Muscle of leg (tissue), 11 donors: Measurements from ENCODE around the gene RNASEH2A. TPM values are rescaled to one million over a fixed set of nuclear protein-coding genes. Genes with fewer than 3 reads are reported as not detected.
"Not testable (repeated sequence)": the region's sequence is repeated elsewhere in the genome, so short reads cannot be mapped to it uniquely, and the experiment has no call there.

Experiments
- DNase-seq: peaks from one replicate; pipeline ENCODE4 v3.0.0; 2013
- H3K27ac ChIP-seq: one replicate; pipeline ENCODE4 v1.5.1; 2013; ENCODE audit warnings: mild to moderate bottlenecking, low read length, control low read depth
- H3K27me3 ChIP-seq: one replicate; pipeline ENCODE4 v1.6.1; 2013; ENCODE audit warnings: low read length; ENCODE audit not compliant: control insufficient read depth, insufficient read depth
- H3K36me3 ChIP-seq: one replicate; pipeline ENCODE4 v1.6.1; 2013; ENCODE audit warnings: low read length; ENCODE audit not compliant: control insufficient read depth, insufficient read depth
- H3K4me1 ChIP-seq: one replicate; pipeline ENCODE4 v1.6.1; 2013; ENCODE audit warnings: low read length; ENCODE audit not compliant: control insufficient read depth, insufficient read depth
- H3K4me3 ChIP-seq: one replicate; pipeline ENCODE4 v1.5.1; 2013; ENCODE audit warnings: low read length, control low read depth
- H3K9me3 ChIP-seq: replicated peaks from 2 replicates; pipeline ENCODE4 v1.6.1; 2013; ENCODE audit warnings: low read depth, low read length; ENCODE audit not compliant: control insufficient read depth
- WGBS: methylation state at CpG from one replicate; pipeline ENCODE4 v1.1.5; 2013; ENCODE audit warnings: missing lambda C conversion rate; ENCODE audit not compliant: insufficient coverage; 5-methylcytosine and 5-hydroxymethylcytosine counted together
- polyA plus RNA-seq, 8 donors: library from polyadenylated mRNA; unstranded; fragments of 120-200 nt; gene quantifications; one replicate each; pipeline versions ENCODE4 v1.2.1 to v1.2.3, GENCODE V29; 2013; ENCODE audit warnings: inconsistent platforms in 1 of 8, low replicate concordance in 1 of 8; ENCODE audit not compliant: insufficient read length in 8 of 8, insufficient read depth in 1 of 8
- total RNA-seq: library from RNA; stranded (reverse); fragments of 120-200 nt; gene quantifications from one replicate; pipeline ENCODE4 v1.2.4, GENCODE V29; 2013

RNASEH2A gene
- total and polyA plus RNA-seq, 9 donors = 12.6 to 31.5 (median 22.8) TPM

DNA sequence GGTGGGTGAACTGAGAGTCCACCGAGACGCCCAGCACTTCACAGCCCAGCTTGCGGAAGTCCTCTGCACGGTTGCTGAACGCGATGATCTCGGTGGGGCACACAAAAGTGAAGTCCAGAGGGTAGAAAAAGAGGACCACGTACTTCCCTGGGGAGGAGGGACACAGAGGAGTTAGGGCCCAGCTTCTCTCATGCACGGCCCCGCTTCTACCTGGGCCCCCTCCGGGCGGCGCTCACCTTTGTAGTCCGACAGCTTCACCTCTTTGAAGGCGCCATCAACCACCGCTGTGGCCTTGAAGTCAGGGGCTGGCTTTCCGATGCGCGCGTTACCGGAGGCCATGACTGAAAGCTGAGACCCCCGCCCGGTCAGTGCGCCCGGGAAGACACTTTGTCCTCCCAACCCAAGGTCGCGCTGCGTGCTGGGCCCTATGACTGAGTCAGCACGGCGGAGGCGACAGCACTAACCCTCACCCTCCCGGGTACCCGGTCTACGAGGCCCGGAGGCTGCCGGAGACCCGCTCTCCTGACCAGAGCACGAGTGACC lies 5.4 kb upstream of the RNASEH2A start:
- Histone ChIP-seq H3K4me3 (peak overlapping the region; percentile 96), H3K9me3 (no peaks in the 10 kb centered on the region), H3K36me3 (peaks cover 21% of the 10 kb centered on the region), H3K27me3 (peaks cover 5% of the 10 kb centered on the region), H3K27ac (peak overlapping the region; percentile 79), H3K4me1 (peaks cover 28% of the 10 kb centered on the region)
- peak; percentile 30 for DNase-seq
- WGBS = 4% methylated on average over 33 of the region's 38 CpGs

DNA sequence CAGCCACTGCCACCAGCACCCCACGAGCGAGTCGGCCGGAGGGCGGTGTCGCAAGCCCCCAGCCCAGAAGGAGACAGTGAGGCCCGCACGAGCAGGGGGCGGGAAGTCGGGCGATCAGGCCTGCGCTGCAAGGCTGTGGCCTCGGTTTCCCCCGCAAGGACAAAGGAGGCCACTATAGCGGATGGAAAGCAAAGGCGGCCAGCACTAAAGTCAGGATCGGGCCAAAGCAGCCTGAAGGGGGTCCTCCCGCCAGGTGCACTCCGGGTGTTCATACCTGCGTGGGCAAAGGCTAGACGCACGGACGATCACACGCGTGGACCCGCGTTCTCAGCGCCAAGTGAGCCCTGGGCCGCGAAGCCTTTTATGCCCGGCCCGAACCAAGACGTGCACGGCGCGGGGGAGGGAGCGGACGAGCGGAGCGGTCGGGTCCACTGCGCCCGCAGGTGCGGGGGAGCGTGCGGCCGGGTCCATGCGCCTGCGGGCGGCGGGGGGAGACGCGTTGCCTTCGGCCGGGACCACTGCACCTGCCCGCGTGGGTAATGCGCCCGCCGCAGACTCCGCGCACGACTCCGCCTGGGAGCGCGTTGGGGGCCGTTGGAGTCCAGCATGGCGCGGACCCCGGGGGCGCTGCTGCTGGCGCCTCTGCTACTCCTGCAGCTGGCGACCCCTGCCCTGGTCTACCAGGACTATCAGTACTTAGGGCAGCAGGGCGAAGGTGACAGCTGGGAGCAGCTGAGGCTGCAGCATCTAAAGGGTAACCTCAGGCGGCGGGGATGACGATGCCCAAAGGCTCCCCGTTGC lies 4.7 kb upstream of the RNASEH2A start, which contains the start of the genes PRDX2 and THSD8:
TSS of gene PRDX2 (minus strand) at position 335 of the 801 bp plus-strand sequence. CDS start 539 bp downstream, outside the sequence.
TSS of gene THSD8 (plus strand) at position 604 of the 801 bp plus-strand sequence. CDS start at position 607, 3 bp downstream.
- WGBS = under 1% methylated on average over 78 of the region's 78 CpGs
- Histone ChIP-seq H3K27me3 (peaks cover 5% of the 10 kb centered on the region), H3K9me3 (no peaks in the 10 kb centered on the region), H3K4me3 (peak within 1 kb of the TSS; percentile 96), H3K27ac (peak within 1 kb of the TSS; percentile 79), H3K36me3 (peaks cover 21% of the 10 kb centered on the region), H3K4me1 (peaks cover 28% of the 10 kb centered on the region)
- DNase-seq = peak; percentile 89

DNA sequence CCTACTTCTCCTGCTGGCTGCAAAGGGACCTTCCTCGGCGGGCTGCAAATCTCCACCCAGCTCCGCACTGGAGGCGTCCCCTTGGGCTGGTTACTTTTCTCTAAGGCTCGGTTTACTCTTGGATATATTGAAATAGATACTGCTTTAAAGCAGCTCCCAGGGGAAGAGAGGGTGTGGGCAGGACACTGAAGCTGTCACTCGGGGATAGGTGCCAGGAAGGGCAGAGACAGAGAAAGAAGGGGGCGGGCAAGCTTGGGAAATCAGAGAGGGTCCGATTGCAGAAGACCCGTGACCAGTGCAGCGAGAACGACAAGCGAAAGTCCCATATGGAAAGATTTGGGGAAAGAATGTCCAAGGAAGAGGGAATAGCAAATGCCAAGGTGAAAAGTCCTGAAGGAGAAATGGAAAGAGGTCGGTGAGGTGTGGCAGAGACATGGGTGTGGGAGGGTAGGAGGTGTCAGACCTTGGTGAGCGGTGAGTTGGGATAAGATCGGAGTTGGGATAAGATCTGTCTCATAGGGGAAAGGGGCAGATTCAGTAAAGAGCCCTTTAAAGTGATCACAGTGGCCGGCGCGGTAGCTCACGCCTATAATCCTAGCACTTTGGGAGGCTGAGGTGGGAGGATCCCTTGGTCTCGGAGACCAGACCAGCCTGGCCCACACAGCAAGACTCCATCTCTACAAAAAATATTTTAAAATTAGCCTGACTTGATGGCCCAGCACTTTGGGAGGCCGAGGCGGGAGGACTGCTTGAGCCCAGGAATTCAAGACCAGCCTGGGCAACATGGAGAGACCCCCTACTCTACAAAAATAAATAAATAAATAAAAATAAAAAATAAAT lies 3.9 kb upstream of the RNASEH2A start:
- Histone ChIP-seq H3K9me3 (no peaks in the 10 kb centered on the region), H3K4me1 (peaks cover 35% of the 10 kb centered on the region), H3K27me3 (peaks cover 5% of the 10 kb centered on the region), H3K36me3 (peaks cover 19% of the 10 kb centered on the region), H3K27ac (no peak overlapping the region), H3K4me3 (peak overlapping the region; percentile 96)
- peak; percentile 42 for DNase-seq
- 15% methylated on average over 11 of the region's 22 CpGs for WGBS

DNA sequence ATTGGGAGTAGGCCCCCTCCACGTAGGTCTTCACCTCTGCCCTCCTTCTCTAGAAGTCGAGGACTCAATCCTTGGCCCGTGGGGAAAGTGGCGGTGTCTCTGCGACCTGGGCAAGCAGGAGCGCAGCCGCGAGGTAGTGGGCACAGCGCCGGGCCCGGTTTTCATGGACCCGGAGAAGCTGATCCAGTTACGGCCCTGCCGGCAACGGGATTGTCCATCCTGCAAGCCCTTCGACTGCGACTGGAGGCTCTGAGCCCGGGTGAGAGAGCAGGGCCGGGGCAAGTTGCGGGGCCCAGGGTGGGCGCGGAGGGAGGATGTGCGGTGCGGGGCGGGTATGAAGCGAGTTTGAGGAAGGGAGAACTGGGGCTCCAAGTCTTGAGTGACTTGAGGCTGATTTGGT lies 2.3 kb upstream of the RNASEH2A start:
- H3K4me1 ChIP-seq = peaks cover 35% of the 10 kb centered on the region

DNA sequence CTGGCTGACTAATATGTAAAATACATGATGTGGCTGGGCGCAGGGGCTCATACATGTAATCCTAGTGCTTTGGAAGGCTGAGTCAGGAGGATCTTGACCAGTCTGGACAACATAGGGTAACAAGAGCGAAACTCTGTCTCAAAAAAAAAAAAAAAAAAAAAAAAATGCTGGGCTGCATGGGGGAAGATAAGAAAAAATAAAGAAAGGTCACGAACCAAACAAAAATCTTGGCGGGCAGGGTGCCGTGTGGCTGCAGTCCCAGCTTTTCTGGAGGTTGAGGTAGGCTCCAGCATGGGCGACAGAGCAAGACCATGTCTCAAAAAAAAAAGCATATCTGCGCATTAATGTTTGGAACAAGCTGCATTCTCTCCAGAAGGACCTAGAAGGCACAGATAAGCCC lies 8.7 kb downstream of the RNASEH2A start:
- no peak for DNase-seq
- peaks cover 30% of the 10 kb centered on the region for H3K36me3 ChIP-seq
- H3K27me3 ChIP-seq = no peaks in the 10 kb centered on the region
- H3K4me1 ChIP-seq = no peaks in the 10 kb centered on the region
- 97% methylated on average over 6 of the region's 7 CpGs for WGBS
- no peak overlapping the region for H3K4me3 ChIP-seq
- H3K9me3 ChIP-seq = no peaks in the 10 kb centered on the region
- no peak overlapping the region for H3K27ac ChIP-seq

More for the DNA sequence above, 2.3 kb upstream of the RNASEH2A start:
- Histone ChIP-seq H3K27ac (no peak overlapping the region), H3K9me3 (no peaks in the 10 kb centered on the region), H3K4me3 (no peak overlapping the region), H3K36me3 (peaks cover 20% of the 10 kb centered on the region), H3K27me3 (peaks cover 5% of the 10 kb centered on the region)
- no peak for DNase-seq
- WGBS = 92% methylated on average over 22 of the region's 26 CpGs

DNA sequence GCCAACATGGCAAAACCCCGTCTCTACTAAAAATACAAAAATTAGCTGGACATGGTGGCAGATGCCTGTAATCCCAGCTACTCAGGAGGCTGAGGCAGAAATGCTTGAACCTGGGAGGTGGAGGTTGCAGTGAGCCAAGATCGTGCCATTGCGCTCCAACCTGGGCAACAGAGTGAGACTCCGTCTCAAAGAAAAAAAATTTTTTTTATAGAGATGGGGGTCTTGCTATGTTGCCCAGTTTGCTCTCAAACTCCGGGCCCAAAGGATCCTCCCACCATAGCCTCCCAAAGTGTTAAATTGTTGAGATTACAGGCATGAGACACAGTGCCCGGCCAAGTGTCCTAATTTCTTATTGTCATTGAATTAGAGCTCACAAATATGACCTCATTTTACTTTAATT lies 10.8 kb downstream of the RNASEH2A start:
- not testable (repeated sequence) for H3K9me3 ChIP-seq, H3K27ac ChIP-seq, H3K27me3 ChIP-seq, DNase-seq, H3K4me1 ChIP-seq, H3K4me3 ChIP-seq
- H3K36me3 ChIP-seq = peaks cover 14% of the 10 kb centered on the region
- WGBS = no CpG with 5 or more reads among the region's 6 CpGs

DNA sequence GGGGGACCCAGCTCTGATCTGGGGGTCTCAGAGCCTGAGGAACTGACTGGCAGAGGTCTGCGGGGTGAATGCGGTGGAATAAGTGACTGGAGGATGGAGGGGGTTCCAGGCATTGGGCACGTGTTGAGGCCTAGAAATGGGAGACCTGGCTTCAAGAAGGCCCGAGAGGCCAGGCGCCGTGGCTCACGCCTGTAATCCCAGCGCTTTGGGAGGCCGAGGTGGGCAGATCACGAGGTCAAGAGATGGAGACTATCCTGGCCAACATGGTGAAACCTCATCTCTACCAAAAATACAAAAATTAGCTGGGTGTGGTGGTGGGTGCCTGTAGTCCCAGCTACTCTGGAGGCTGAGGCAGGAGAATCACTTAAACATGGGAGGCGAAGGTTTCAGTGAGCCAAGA lies 11.4 kb downstream of the RNASEH2A start:
- 91% methylated on average over 5 of the region's 11 CpGs for WGBS
- DNase-seq, H3K4me1 ChIP-seq, H3K9me3 ChIP-seq, H3K4me3 ChIP-seq, H3K27me3 ChIP-seq, H3K27ac ChIP-seq: not testable (repeated sequence)
- H3K36me3 ChIP-seq = peaks cover 14% of the 10 kb centered on the region

DNA sequence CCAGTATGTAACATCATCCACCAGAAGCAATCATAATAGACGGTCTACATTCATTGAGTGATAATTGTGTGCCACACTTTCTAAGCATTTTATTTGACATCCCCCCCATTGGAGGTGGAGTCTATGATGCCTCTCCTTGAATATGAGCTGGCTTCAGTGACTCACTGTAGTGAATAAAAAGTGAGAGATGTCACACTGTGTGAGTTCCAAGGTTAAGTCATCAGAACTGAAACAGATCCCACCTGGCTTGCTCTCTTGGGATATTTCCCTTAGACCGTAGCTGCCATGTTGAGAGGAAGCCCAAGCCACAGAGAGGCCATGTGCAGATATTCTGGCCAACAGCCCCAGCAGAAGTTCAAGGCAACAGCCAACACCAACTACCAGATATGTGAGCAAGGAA lies 15.4 kb downstream of the RNASEH2A start:
- no peak for DNase-seq
- no CpG with 5 or more reads among the region's 2 CpGs for WGBS
- H3K27me3 ChIP-seq = peaks cover 12% of the 10 kb centered on the region
- no peak overlapping the region for H3K27ac ChIP-seq
- no peaks in the 10 kb centered on the region for H3K9me3 ChIP-seq
- no peaks in the 10 kb centered on the region for H3K36me3 ChIP-seq
- H3K4me1 ChIP-seq = no peaks in the 10 kb centered on the region
- no peak overlapping the region for H3K4me3 ChIP-seq

DNA sequence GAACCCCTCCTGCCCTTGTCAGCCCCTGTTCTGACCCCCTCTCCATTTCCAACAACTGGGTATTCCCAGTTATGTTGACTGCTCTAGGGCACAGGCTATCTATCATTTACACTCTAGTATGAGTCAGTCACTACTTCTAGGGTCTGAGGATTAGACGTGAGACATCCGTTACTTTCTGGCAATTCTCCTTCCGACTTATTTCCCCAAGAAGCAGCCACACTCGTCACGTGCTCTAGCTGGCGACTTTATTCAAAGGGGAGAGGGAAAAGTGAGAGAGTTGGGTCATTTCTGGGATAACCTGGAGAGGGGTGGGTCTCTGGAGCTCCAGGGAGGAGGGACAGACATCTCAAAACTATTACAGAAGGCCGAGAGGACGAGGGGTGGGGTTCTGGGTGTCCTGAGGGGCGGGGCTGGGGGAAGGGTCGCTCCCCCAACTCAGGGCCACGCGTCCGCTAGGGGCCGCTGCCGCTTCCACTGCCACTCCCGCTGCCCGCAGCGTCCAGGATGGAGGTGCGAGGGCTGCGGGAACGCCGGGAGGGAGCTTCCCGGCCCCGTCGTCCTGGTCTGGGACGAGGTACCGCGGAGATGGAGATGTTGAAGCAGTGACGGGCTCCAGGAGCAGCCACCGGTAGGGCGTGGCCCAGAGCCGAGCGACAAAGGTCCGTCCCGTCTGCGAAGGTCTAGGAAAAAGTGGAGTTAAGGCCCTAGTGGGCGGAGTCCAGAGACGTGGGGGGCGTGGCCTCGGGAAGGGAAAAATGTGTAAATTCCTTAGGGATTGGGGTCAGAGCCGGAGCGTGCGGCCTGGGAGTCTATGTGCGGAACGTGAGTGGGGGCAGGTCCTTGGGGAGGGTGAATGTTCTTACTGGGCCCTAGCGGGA lies 19.1 kb downstream of the RNASEH2A start:
- WGBS = 2% methylated on average over 39 of the region's 46 CpGs
- no peak overlapping the region for H3K27ac ChIP-seq
- no peak for DNase-seq
- peaks cover 29% of the 10 kb centered on the region for H3K27me3 ChIP-seq
- H3K4me1 ChIP-seq = no peaks in the 10 kb centered on the region
- no peaks in the 10 kb centered on the region for H3K9me3 ChIP-seq
- no peak overlapping the region for H3K4me3 ChIP-seq
- H3K36me3 ChIP-seq = no peaks in the 10 kb centered on the region
